SIG-M5 treated with dmso at 0.1 percent for 504 hours (cell line): Measurements from ENCODE around the gene KDM3B.

ENCODE experiments used
- DNase-seq: peaks from one replicate; lab custom pipeline; 2025; ENCODE audit not compliant: unreplicated experiment; lab: John Stamatoyannopoulos, UW

KDM3B gene

GRCh38 chr5:138449501-138450239, 97.2 kb downstream of the KDM3B start:
- DNase-seq: peak; percentile 78

GRCh38 chr5:138450971-138451370, 98.5 kb downstream of the KDM3B start:
- DNase-seq: no peak

DNA sequence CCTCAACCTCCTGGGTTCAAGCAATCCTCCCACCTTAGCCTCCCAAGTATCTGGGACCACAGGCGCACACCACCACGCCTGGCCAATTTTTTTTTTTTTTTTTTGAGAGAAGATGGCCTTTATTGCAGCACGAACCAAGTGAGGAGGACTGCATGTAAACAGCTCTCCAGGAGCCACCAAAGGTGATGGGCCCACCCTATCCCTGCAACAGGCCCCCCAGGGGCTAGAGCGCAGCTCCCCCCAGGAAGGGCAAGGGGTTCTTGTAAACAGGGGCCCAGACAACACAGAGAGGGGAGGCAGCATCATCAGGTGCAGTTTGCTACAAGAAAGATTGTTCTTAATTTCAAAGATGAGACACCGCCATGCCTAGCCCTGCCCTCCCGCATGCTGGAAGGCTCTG, 100.2 kb downstream of the KDM3B start:
- DNase-seq: no peak

GRCh38 chr5:138453590-138453989, 101.1 kb downstream of the KDM3B start:
- no peak for DNase-seq

- no peak for DNase-seq
Measured at GRCh38 chr5:138454121-138454520, 101.6 kb downstream of the KDM3B start.

DNA sequence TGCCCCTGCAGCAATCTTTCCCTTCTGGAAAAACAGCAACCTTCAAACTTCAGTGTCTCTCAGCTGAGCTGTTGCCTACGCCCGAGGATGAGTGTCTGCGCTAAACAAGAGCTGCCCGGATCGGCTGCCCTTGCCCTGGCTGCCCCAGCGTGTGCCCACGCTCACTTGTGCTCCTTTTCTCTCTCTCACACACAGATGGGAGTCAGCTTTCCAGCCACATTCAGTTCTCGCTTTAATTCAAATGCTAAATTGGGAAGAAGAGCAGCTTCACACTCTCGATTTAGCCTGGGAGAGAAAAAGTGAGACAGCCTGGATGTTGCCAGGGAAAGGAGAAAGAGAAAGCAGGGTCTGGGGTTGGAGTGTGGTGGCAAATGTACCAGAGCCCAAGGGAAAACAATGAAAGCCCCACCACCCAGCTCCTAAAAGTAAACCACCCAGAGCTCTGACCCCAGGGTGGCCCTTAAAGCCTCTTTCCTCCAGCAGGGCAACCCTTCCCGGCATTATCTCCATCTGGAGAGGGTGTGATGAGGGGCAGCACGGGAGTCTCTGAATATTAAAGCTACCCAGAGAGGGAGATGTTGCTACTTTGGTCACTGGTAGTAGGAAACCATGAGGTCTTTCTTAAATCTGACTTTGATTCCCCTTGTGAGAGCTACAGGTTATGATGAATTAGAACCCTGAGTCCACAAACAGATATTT, 102.9 kb downstream of the KDM3B start:
- DNase-seq: no peak

DNA sequence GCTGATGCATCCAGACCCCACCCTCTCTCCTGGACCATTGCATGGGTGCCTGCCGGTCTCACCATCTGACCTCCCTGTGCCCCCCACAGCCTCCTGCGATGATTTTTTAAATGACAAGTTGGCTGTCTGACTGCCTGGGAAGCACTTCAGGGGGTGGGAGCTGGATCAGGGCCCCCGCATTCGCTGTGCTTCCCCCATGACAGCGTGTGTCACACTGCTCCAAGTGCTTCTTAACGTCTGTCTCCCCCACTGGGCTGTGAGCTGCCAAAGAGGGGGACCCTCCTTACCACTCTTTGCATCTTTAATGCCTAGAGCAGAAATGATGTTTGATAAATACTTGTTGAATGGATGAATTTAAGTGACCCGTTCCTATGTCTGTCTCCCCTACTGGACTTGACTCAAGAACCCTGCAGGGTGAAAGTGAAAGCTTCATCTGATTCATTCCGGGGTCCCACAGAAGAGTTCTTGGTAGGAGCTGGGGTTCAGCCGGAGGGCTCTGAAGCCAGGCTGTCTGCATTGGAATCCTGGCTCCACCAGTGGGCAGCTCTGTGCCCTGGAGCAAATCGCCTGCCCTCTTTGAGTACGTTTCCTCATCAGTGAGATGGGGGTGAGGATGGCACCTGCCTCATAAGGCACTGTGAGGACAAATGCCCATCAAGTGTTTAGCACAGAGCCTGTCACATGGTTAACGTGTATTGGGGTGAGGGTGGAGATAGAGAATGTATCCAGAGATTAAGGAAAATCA, 105.2 kb downstream of the KDM3B start:
- DNase-seq: no peak

GRCh38 chr5:138458384-138458783, 105.9 kb downstream of the KDM3B start:
- peak; percentile 66 for DNase-seq

- no peak for DNase-seq
Measured at GRCh38 chr5:138458856-138459255, 106.4 kb downstream of the KDM3B start.

- peak; percentile 21 for DNase-seq
Measured at GRCh38 chr5:138459311-138459933, 106.9 kb downstream of the KDM3B start.

DNA sequence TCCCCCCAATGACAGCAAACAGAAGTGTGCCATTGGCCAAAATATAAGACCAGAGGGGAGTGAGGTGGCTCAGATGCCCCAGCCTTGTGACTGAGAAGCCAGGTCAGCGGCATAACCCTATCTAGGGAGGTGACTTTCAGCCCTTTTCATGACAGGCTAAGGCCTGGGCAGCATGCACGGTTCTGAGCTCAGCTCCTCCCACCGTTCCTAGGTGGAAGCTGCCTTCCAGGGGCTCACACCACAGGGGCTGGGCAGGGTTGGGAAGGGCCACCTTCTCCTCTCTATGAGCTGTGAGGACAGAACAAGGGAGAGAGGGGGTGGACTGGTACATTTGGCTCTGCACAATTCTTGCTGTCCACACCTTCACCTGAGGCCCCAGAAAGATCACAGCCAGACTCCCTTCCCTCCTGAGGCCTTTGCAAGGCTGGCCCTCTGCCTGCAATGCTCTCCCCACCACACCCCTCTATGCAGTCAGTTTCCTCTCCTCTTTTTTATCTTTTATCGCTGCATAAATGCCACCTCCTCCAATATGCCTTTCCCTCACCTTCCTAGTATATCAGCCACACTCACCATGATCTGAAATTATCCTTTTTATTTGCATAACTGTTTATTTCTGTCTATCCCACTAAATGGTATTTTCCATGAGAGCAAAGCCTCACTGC, 107.7 kb downstream of the KDM3B start:
- no peak for DNase-seq

GRCh38 chr5:138461343-138462125, 109.0 kb downstream of the KDM3B start:
- DNase-seq: no peak

GRCh38 chr5:138463419-138464007, 111.0 kb downstream of the KDM3B start:
- DNase-seq: no peak

DNA sequence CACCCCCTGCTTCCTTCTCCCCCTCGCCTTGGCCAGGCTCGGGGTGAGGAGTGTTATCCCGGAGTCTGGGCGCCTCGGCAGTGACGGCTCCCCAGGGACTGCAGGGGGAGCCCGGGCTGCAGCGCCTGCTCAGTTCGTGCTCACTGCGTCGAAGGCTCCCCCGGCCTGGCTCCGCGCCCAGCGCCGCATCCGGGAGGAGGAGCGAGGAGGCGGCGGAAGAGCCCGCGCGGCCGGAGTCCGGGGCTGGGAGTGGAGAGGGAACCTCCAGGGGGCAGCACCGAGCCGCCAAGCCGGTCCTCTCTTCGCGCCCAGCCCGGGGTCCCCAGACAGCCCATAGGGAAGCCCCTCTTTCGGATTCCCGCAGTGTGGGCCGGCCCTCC, 111.5 kb downstream of the KDM3B start:
- peak; percentile 89 for DNase-seq

- DNase-seq: peak; percentile 98
Measured at GRCh38 chr5:138464388-138465260, 112.1 kb downstream of the KDM3B start.

DNA sequence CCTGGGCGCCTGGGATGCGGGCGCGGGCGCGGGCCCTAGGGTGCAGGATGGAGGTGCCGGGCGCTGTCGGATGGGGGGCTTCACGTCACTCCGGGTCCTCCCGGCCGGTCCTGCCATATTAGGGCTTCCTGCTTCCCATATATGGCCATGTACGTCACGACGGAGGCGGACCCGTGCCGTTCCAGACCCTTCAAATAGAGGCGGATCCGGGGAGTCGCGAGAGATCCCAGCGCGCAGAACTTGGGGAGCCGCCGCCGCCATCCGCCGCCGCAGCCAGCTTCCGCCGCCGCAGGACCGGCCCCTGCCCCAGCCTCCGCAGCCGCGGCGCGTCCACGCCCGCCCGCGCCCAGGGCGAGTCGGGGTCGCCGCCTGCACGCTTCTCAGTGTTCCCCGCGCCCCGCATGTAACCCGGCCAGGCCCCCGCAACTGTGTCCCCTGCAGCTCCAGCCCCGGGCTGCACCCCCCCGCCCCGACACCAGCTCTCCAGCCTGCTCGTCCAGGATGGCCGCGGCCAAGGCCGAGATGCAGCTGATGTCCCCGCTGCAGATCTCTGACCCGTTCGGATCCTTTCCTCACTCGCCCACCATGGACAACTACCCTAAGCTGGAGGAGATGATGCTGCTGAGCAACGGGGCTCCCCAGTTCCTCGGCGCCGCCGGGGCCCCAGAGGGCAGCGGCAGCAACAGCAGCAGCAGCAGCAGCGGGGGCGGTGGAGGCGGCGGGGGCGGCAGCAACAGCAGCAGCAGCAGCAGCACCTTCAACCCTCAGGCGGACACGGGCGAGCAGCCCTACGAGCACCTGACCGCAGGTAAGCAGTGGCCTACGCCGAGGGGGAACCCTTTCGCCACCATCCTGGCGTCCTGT, 113.0 kb downstream of the KDM3B start, which contains the start of gene EGR1:
TSS of gene EGR1 (plus strand) at position 219 of the 864 bp plus-strand sequence. CDS start at position 502, 283 bp downstream.
- peak; percentile 97 for DNase-seq

- no peak for DNase-seq
Measured at GRCh38 chr5:138466125-138466899, 113.8 kb downstream of the KDM3B start.
